GM06990 (cell line): ENCODE data around the gene PTPRN.
A peak's percentile ranks its signal among the peaks of the same experiment; 100 is the strongest.

Experiments used
- DNase-seq: peaks from one replicate; pipeline ENCODE4 v3.0.0-alpha.2; 2011; ENCODE audit not compliant: insufficient read length; ENCODE audit errors: extremely low read depth
- H3K27me3 ChIP-seq: replicated peaks from 2 replicates; pipeline ENCODE4 v1.6.0; 2011; ENCODE audit warnings: low read length; ENCODE audit not compliant: control insufficient read depth, insufficient read depth
- H3K36me3 ChIP-seq: 2 replicates; pipeline ENCODE4 v1.5.1; 2011; ENCODE audit warnings: low read length; ENCODE audit not compliant: control insufficient read depth, insufficient read depth
- H3K4me3 ChIP-seq: replicated peaks from 2 replicates; pipeline ENCODE4 v1.5.1; 2011; ENCODE audit warnings: low read depth, mild to moderate bottlenecking, control low read depth, low read length
- TF ChIP-seq, protein P1 (sequence below): IDR thresholded peaks from 2 replicates; pipeline ENCODE4 v1.5.1; 2011; ENCODE audit warnings: low read length, control low read depth, mild to moderate bottlenecking, inconsistent platforms; ENCODE audit not compliant: insufficient read depth, poor library complexity, severe bottlenecking

The PTPRN gene

DNA sequence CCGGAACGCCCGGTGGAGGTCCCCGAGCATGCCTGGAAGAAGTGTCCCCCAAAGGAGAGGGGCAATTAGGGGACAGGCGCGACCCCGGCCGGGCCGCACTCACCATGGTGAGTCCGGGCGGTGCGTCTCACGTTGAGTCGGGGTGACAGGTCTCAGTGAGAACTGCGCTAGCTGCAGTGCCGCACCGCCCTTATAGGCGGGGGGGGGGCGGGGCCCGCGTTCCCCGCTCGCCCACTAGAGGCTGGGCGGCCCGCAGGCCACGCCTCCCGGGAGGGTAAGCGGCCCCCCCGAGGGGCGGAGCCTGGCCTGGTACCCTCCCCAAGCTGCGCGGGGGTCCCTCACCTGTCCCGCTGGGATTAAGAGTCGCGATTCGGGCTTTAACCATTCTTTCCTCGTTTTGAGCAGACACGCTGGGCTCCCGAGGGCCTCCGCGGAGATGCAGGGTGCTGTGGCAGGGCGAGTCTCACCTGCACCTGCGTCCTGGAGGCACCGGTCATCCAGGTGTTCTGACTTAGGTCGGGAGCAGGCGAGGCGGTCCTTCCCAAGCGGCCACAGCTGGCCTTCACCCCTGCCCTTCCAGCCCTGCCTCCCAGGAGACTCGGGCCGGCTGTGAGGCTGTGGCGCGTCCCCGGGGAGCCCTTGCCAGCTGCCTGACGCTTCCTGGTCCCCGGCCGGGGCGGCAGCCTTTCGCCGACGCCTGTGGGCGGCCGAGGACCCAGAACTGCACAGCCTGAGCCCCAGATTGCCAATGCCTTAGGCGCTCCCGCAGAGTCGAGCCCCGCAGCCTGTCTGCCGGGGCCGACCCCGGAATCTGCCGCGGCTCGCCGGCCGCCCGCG is 55.2 kb downstream of the PTPRN start, which contains the start of gene TUBA4A:
Gene TUBA4A (minus strand): TSS at position 166 of the 837 bp plus-strand sequence. CDS start 60 bp downstream, at position 106.
- Histone ChIP-seq H3K36me3 (peaks cover 12% of the 10 kb centered on the region), H3K27me3 (no peaks in the 10 kb centered on the region), H3K4me3 (peak within 1 kb of the TSS; percentile 92)
- DNase-seq: peak; percentile 91
- TF ChIP-seq, protein P1, sequence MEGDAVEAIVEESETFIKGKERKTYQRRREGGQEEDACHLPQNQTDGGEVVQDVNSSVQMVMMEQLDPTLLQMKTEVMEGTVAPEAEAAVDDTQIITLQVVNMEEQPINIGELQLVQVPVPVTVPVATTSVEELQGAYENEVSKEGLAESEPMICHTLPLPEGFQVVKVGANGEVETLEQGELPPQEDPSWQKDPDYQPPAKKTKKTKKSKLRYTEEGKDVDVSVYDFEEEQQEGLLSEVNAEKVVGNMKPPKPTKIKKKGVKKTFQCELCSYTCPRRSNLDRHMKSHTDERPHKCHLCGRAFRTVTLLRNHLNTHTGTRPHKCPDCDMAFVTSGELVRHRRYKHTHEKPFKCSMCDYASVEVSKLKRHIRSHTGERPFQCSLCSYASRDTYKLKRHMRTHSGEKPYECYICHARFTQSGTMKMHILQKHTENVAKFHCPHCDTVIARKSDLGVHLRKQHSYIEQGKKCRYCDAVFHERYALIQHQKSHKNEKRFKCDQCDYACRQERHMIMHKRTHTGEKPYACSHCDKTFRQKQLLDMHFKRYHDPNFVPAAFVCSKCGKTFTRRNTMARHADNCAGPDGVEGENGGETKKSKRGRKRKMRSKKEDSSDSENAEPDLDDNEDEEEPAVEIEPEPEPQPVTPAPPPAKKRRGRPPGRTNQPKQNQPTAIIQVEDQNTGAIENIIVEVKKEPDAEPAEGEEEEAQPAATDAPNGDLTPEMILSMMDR: no peak

DNA sequence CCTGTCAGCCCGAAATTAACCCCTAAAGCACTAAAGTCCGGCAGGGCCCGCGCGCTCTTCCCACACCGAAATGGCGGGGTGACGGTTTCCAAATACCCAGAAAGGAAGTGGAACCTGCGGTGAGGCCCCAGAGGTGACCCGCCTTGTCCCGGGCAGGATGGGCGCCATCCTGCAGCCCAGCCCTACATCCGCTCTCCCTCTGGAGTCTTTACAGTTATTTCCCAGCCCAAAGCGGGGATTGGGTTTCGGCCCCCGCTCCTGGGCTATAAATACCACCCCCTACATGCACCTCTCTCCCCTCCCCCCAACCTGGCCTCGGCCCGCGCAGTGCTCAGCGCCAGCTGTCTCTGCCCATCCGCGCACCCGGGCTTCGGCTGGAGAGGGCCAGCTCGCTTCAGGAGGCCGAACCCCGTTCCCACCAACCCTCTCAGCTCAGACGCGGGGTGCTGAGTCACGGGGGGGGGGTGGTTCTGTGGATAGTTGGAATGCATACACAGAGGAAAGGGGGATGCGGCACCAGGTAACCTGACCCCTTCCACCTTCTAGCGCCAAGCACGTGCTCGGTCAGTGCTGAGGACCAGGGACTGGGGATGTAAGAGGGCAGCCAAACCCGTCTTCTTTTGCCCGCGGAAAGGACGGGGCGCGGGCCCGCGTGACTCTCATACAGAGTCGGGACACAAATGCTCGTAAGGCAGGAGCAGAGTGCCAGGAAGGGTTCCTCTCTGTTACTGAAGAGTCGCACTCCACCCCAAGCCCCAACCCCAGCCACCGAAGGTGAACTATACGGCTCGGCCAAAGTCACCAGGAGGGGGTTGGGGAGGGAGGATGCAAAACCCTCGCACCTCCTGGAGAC is 56.1 kb downstream of the PTPRN start, which contains the start of gene TUBA4B:
Gene TUBA4B (plus strand): TSS at position 344 of the 853 bp plus-strand sequence. CDS start 165 bp downstream, at position 509.
- Histone ChIP-seq H3K27me3 (no peaks in the 10 kb centered on the region), H3K36me3 (peaks cover 14% of the 10 kb centered on the region), H3K4me3 (peak within 1 kb of the TSS; percentile 92)
- TF ChIP-seq, protein P1: no peak
- DNase-seq: peak; percentile 69

DNA sequence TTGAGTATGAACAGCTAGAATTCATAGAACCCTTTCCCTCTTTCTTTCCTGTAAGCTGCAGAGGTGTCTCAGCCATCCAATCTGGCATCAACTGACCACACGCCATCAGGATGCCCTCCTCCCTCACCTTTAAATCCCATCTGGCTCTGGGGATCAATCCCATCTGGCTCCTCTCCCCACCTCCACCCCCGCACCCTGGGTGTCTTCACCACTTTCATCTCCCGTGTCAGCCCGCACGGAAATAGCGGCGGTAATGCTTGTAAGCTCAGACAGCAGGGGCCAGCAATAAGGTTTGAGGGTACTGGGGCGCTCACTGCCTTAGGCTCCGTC is 56.7 kb downstream of the PTPRN start:
- H3K36me3 ChIP-seq: peaks cover 17% of the 10 kb centered on the region
- TF ChIP-seq, protein P1: no peak
- peak overlapping the region; percentile 92 for H3K4me3 ChIP-seq
- no peaks in the 10 kb centered on the region for H3K27me3 ChIP-seq
- no peak for DNase-seq

DNA sequence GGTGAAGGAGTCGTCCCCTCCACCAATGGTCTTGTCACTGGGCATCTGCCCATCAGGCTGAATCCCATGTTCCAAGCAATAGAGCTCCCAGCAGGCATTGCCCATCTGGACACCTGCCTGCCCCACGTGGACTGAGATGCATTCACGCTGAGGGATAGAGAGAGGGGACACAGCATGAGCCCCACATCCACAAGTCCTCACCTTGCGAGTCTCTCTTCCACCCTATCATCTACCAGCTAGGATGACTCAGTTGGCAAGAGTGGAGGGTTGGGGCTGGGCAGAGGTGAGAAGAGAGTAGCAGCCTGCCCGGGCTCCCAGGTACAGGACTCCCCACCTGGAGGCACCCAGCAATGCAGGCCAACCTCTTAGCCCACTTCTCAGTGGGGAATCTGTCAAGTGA is 57.1 kb downstream of the PTPRN start:
- H3K27me3 ChIP-seq: no peaks in the 10 kb centered on the region
- no peak for DNase-seq
- TF ChIP-seq, protein P1: no peak
- H3K4me3 ChIP-seq: peak overlapping the region; percentile 92
- peaks cover 18% of the 10 kb centered on the region for H3K36me3 ChIP-seq

DNA sequence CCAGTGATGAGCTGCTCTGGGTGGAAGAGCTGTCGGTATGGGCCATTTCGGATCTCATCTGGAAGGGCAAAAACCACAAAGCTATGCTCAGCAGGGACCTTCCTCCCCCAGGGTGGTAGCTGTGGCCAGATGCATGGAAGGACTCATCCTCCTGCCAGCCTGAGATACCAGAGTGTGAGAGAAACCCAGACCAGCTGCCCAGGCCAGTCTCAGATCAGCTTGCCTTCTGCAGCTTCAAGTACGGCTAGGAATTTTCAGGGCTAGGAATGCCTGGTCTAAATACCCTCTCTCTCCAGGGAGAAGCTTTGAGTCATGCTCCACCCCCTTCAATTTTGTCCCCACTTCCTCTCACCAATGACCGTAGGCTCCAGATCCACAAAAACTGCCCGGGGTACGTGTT is 57.5 kb downstream of the PTPRN start:
- H3K36me3 ChIP-seq: peaks cover 18% of the 10 kb centered on the region
- no peak for DNase-seq
- TF ChIP-seq, protein P1: no peak
- H3K27me3 ChIP-seq: no peaks in the 10 kb centered on the region
- H3K4me3 ChIP-seq: peak overlapping the region; percentile 92; the same call in 1 of the 2 replicates
